ENCODE results near the gene PIEZO2.

The PIEZO2 gene

DNA sequence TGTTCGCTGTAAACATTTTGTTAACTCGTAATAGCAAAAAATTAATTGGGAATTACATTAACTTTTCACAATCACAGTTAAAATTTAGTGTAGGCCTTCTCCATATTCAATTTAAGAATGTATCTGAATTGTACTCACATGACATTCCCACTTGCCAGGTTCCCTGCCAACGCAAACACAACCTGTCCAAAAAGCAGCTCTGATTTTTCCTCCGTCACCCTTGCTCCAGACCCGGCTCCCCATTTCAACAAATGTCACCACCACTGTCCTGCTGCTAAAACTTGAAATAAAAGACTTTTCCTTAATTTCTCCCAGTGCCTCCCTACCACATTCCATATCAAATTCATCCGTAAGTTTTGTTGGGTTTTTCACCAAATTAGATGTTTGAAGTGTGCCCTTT lies 120.3 kb downstream of the PIEZO2 start:
- no peaks in the 10 kb centered on the region for H3K36me3 Mint-ChIP-seq
- no peak for DNase-seq
- no peaks in the 10 kb centered on the region for H3K4me1 Mint-ChIP-seq
- no peak for ATAC-seq (replicated peaks)
- H3K27ac Mint-ChIP-seq, result no peak overlapping the region
- peaks cover 0 to 3% of the 10 kb centered on the region in 2 donors for H3K9me3 Mint-ChIP-seq
- H3K4me3 Mint-ChIP-seq, result no peak overlapping the region
- peaks cover 0 to 10% of the 10 kb centered on the region in 2 donors for H3K27me3 Mint-ChIP-seq

DNA sequence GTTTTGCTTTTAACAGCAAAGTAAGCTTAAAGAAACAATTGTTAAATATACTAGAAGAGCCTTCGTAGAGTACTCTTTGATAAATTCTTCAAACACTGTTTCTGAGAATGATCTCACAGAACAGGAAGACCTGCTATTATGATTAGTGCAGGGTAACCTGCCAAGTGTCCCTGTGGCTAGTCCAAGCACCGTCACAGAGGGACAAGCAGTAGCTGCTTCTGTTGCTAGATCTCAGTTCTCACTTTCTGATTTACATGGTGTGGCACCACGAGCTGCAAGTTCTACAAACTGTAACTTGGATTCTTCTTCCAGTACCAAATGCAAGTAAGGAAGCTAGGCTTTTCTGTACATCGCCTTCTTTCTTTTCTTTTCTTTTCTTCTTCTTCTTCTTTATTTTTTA lies 121.5 kb downstream of the PIEZO2 start:
- H3K27ac Mint-ChIP-seq, result no peak overlapping the region
- ATAC-seq (replicated peaks) (no peak), DNase-seq (no peak)
- H3K9me3 Mint-ChIP-seq, result peaks cover 0 to 3% of the 10 kb centered on the region in 2 donors
- H3K36me3 Mint-ChIP-seq, result no peaks in the 10 kb centered on the region
- H3K27me3 Mint-ChIP-seq, result peaks cover 0 to 10% of the 10 kb centered on the region in 2 donors
- H3K4me3 Mint-ChIP-seq, result no peak overlapping the region
- no peaks in the 10 kb centered on the region for H3K4me1 Mint-ChIP-seq

DNA sequence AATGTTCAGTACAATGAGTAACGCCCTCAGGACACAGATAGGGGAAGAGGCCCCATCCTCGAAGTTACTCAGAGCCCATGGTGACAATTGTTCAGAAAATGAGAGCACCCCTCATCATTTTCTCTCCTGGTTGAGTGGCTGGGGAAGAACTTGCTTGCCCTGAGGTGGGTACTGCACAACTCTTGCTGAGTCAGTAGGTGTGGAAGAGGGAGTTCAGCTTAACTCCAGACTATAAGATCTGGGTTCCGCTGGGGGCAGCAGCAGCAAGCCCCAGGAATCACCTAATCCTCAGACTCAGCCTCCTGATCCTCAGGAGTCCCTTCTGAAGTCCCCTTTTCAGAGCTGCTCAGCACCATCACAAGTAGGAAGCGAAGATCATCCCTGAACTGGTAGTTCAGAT lies 123.7 kb downstream of the PIEZO2 start:
- H3K36me3 Mint-ChIP-seq, result no peaks in the 10 kb centered on the region
- peaks cover 0 to 3% of the 10 kb centered on the region in 2 donors for H3K9me3 Mint-ChIP-seq
- no peaks in the 10 kb centered on the region for H3K4me1 Mint-ChIP-seq
- H3K27ac Mint-ChIP-seq, result no peak overlapping the region
- no peak for DNase-seq
- no peak overlapping the region for H3K4me3 Mint-ChIP-seq
- peaks cover 0 to 10% of the 10 kb centered on the region in 2 donors for H3K27me3 Mint-ChIP-seq
- ATAC-seq (replicated peaks), result no peak

DNA sequence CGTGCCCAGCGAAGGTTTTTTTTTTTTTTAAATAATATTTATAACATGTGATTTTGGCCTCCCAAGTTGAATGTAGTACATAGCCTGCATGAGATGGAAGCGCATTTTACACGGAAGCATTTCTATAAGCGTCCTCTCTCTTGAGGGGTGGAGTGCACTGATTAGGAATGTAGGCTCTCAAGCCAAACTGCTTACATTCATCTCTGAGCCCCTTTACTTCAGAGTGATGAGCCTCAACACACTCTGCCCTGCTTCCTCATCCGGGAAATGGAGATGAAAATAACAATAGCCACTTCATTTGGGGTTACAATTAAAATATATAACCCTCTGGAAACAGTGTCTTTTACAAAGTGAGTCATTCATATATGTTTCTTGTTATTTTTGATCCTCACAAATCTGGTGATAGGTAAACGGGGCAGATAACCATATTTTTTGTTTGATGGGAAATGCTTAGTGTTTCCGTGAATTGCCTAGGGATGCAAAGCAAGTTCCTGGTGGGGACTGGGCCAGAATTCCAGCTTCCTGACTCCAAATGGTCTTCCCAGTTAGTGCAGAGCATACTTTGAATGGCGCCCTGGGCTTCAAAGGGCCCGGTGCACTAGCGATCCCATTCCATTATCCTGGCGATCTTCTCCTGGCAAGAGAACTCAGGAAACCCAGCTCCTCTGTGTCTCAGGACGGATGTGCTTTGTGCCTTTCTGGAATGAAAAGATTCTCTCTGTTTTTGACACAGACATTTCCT lies 124.3 kb downstream of the PIEZO2 start:
- no peak overlapping the region for H3K4me3 Mint-ChIP-seq
- H3K9me3 Mint-ChIP-seq, result peaks cover 0 to 3% of the 10 kb centered on the region in 2 donors
- no peak overlapping the region for H3K27ac Mint-ChIP-seq
- no peaks in the 10 kb centered on the region for H3K4me1 Mint-ChIP-seq
- no peak for DNase-seq
- peaks cover 0 to 10% of the 10 kb centered on the region in 2 donors for H3K27me3 Mint-ChIP-seq
- no peak for ATAC-seq (replicated peaks)
- H3K36me3 Mint-ChIP-seq, result no peaks in the 10 kb centered on the region

DNA sequence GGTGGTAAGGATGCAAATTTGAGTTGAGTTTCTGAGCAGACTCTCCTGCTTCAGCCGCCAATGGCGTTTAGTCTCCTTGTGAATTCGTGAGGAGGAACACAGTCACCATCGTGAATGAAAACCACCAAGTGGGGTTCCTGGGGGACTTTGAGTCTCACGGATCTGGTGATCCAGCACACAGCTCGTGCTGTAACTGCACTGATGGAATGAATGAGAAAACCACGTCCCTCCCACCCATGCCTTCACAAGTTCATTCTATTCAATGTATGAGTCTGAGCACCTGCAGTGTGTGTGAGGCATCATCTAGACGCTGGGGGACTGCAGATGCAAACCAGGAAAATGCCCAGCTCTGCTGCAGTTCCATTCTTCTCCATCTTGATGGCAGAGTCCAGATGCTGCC lies 127.9 kb downstream of the PIEZO2 start:
- Mint-ChIP-seq H3K4me3 (no peak overlapping the region), H3K27ac (no peak overlapping the region), H3K27me3 (no peaks in the 10 kb centered on the region), H3K36me3 (no peaks in the 10 kb centered on the region), H3K4me1 (no peaks in the 10 kb centered on the region), H3K9me3 (no peaks in the 10 kb centered on the region)
- ATAC-seq (replicated peaks) (no peak), DNase-seq (no peak)

DNA sequence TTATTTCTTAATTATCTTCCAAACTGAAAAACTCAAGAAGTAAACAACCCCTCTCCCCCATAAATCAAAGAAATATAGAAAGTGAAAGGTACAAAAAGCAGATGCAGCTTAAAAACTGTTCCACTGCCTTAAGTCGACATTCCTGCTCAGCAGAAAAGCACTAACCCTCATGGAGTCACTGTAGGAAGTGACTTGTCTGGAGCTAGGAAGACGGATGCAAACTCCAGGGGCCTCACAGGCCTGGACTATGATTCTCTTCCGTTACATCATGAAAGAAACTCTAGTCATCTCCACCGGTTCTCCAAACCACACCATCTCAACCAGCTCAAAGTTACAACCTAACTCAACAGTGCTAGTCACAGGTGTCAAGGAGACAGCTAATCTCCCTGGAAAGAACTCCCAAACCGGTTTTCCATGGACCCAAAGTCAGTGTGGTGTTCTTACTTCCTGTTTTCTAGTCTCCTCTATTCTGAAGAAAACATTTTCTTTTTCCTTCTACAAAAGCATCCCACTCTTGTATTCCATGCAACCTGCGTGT lies 128.4 kb downstream of the PIEZO2 start:
- Mint-ChIP-seq H3K9me3 (no peaks in the 10 kb centered on the region), H3K4me3 (no peak overlapping the region), H3K27me3 (no peaks in the 10 kb centered on the region), H3K4me1 (no peaks in the 10 kb centered on the region), H3K27ac (no peak overlapping the region), H3K36me3 (no peaks in the 10 kb centered on the region)
- ATAC-seq (replicated peaks) (no peak), DNase-seq (no peak)

DNA sequence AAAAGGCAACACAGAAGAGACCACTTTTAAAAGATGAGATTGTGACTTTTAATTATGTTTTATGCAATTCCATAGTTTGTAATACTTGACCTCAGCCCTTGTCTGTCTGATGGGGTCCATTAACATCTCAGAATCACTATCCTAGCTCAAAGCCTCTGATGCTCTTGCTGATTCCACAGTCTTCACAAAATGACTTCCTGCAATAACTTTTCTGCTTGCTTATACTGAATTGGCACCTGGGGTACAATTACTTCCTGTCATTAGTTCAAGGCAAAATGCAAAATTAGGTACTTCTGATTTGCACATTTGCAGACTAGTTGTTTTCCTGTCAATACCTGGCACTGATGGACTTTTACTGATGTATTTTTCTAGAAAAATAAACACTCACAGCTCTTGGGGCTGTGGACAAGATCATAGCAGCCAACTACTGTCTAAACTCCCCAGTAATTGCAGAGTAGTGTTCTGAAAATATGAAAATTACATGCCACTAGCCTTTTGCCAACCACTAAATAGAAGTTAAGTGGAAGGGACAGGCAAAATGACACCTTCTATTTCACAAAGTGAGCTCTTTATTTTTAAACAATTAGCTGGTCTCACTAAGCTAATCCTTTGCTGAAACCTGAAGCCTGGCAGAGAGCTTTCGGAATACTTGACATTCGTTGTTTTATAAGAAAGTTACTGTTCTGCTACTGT lies 129.1 kb downstream of the PIEZO2 start:
- Mint-ChIP-seq H3K27me3 (no peaks in the 10 kb centered on the region), H3K36me3 (no peaks in the 10 kb centered on the region), H3K27ac (no peak overlapping the region), H3K4me1 (no peaks in the 10 kb centered on the region), H3K9me3 (no peaks in the 10 kb centered on the region), H3K4me3 (no peak overlapping the region)
- ATAC-seq (replicated peaks) (no peak), DNase-seq (no peak)

DNA sequence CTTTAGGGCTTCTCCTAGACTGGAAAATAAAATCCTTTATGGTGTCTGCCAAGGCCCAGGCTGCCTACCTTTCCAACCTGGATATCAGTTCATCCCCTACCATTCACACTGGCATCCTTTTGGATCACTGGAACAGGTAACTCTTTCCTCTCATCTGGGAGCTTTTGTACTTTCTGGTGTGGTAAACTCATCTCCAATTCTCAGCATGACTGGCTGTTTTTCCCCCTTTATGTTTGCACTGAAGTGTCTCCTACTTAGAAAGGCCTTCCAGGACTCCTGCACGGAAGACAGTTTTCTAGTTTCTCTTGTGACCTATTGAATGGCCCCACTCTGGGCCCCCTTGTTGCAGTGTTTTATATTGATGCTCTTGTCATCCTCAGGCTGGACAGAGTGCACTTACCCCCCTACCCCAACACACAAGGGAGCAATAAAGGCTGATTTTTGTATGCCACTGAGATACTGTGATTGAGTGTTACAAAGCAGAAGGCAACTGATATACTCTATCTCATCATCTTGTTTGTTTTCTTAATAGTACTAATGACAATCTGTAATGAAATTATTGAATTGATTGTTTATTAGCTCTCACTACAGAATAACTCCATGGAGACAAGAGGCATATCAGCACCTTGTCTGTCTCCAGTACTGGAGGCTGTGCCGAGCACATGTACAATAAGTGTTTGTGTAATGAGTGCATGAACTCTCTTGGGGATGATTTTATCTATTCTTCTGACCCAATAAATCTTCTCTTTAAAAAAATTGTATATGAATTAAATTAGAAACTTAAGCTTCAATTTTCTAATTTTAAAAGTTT lies 129.9 kb downstream of the PIEZO2 start:
- Mint-ChIP-seq H3K9me3 (no peaks in the 10 kb centered on the region), H3K36me3 (no peaks in the 10 kb centered on the region), H3K4me3 (no peak overlapping the region), H3K4me1 (no peaks in the 10 kb centered on the region), H3K27ac (no peak overlapping the region), H3K27me3 (no peaks in the 10 kb centered on the region)
- no peak for DNase-seq
- no peak for ATAC-seq (replicated peaks)

DNA sequence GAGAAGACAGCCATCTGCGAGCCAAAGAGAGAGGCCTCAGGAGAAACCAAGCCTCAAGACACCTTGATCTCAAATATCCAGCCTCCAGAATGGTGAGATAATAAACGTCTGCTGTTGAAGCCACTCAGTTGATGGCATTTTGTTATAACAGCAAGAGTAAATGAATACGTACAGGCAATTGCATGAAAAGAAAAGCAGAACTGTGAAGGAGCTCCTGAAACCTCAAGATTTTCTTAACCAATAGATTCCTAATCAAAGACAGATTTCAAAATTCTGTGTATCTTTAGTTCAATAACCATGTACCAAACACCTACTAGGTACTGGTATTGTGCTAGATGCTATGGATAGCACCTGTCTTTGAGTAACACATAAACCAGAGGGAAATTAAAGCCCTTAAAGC lies 139.5 kb downstream of the PIEZO2 start:
- no peaks in the 10 kb centered on the region for H3K36me3 Mint-ChIP-seq
- H3K27me3 Mint-ChIP-seq, result no peaks in the 10 kb centered on the region
- DNase-seq, result no peak
- H3K4me1 Mint-ChIP-seq, result no peaks in the 10 kb centered on the region
- H3K27ac Mint-ChIP-seq, result no peak overlapping the region
- H3K9me3 Mint-ChIP-seq, result no peaks in the 10 kb centered on the region
- ATAC-seq (replicated peaks), result no peak
- H3K4me3 Mint-ChIP-seq, result no peak overlapping the region

DNA sequence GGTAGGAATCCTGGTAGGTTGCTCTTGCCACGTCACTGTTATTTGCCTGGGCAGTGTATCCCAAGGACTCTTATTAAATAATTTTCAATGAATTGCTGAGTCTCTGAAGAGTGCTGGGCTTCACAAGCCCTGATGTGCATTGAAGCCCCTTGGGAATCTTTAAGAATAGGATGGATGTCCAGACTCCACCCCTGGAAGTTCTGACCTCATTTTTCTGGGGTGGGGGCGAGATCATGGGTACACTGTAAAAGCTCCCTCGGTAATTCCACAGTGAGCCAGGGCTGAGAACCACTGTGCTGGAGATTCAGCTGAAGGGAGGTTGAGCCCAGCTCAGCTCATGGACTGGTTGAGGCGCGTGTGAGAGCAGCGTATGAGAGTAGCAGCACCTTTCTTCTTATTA lies 140.2 kb downstream of the PIEZO2 start:
- no peak overlapping the region for H3K27ac Mint-ChIP-seq
- ATAC-seq (replicated peaks), result no peak
- H3K4me3 Mint-ChIP-seq, result no peak overlapping the region
- DNase-seq, result no peak
- no peaks in the 10 kb centered on the region for H3K36me3 Mint-ChIP-seq
- no peaks in the 10 kb centered on the region for H3K27me3 Mint-ChIP-seq
- no peaks in the 10 kb centered on the region for H3K4me1 Mint-ChIP-seq
- H3K9me3 Mint-ChIP-seq, result no peaks in the 10 kb centered on the region

DNA sequence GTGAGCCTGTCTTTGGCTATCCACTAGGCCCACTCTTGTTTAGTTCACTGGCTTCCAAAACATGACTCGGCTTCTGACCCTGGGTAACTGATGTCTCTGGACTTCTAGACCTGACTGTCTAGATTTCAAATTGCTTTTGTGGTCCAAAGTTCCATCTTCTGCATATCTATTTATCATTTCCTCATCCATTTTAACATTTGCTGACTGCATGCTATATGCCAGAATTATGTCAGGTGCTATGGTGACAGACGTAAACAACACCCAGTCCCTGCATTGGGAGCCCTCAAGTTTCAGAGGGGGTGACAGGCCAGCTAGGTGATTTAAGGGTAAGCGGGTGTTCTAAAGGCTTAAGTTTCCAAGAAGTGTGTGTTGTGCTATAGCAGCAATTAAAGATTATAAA lies 140.9 kb downstream of the PIEZO2 start:
- H3K9me3 Mint-ChIP-seq, result no peaks in the 10 kb centered on the region
- DNase-seq, result no peak
- H3K27ac Mint-ChIP-seq, result no peak overlapping the region

DNA sequence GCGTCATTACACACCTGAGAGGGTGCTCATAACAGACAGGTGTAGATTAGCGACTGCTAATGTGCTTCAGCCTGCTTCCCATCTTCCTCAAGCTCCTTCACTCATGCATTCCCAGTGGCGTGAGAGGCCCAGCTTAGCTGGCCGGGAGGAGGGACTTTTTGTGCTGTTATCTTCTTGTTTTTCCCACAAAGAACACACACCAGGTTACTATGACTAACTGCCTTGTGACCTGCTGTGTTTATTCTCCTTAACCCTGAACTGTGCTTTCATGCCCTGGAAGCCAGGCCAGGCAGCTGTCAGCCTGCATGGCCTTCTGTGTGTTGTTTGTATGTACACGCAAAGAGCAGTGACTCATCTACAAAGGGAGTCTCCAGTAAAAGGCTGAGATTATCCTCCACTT lies 143.8 kb downstream of the PIEZO2 start:
- Mint-ChIP-seq H3K4me1 (no peaks in the 10 kb centered on the region), H3K4me3 (no peak overlapping the region), H3K27me3 (no peaks in the 10 kb centered on the region), H3K36me3 (no peaks in the 10 kb centered on the region), H3K9me3 (no peaks in the 10 kb centered on the region), H3K27ac (no peak overlapping the region)
- ATAC-seq (replicated peaks) (no peak), DNase-seq (no peak)

More for the DNA sequence above, 140.9 kb downstream of the PIEZO2 start:
- Mint-ChIP-seq H3K4me1 (no peaks in the 10 kb centered on the region), H3K4me3 (no peak overlapping the region), H3K36me3 (no peaks in the 10 kb centered on the region), H3K27me3 (no peaks in the 10 kb centered on the region)
- no peak for ATAC-seq (replicated peaks)

DNA sequence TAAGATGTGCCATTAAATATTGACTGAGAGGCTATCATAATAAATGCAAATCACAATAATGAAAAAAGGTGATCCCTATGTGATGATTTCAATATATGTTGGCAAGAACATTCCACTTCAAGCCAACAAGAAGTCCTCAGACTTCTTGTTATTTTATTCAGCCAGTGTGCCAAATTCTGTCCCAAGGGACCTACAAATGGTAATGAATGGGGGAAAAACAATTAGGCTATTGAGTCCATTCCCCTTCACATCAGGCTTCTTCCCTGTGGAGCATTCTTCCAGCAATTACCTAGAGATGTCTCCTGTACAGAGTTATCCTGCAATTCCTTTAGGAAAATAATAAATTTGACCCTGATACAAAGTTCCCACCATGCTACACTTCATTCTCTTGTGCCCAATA lies 144.4 kb downstream of the PIEZO2 start:
- no peaks in the 10 kb centered on the region for H3K36me3 Mint-ChIP-seq
- DNase-seq (no peak), ATAC-seq (replicated peaks) (no peak)
- H3K27ac Mint-ChIP-seq, result no peak overlapping the region
- H3K4me3 Mint-ChIP-seq, result no peak overlapping the region
- no peaks in the 10 kb centered on the region for H3K27me3 Mint-ChIP-seq
- H3K9me3 Mint-ChIP-seq, result no peaks in the 10 kb centered on the region
- no peaks in the 10 kb centered on the region for H3K4me1 Mint-ChIP-seq

DNA sequence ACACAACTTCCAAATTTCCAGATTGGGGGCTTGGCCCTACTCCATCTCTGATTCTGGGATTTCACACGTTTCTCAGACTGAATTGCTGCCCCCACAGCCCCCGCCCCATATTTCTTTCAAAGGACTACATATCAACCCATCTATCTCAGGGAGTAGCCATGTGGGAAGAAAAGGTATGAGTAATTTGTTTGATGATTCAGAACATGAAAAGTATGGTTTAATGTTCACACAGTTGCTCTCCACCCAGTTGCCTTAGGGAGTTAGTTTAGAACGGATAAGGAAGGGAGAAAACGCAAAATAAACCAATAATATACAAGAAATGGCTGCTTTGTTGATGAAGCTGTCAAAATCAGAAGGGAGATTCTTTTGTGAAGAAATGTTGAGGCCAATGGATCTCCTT lies 145.1 kb downstream of the PIEZO2 start:
- H3K27ac Mint-ChIP-seq, result no peak overlapping the region
- H3K4me3 Mint-ChIP-seq, result no peak overlapping the region
- no peak for ATAC-seq (replicated peaks)
- H3K36me3 Mint-ChIP-seq, result no peaks in the 10 kb centered on the region
- no peak for DNase-seq
- no peaks in the 10 kb centered on the region for H3K27me3 Mint-ChIP-seq
- no peaks in the 10 kb centered on the region for H3K4me1 Mint-ChIP-seq
- no peaks in the 10 kb centered on the region for H3K9me3 Mint-ChIP-seq
